Measurements from ENCODE around the gene ZCWPW2.

GRCh38 chr3:28547677-28548076 is 199.2 kb downstream of the ZCWPW2 start:
- TF ChIP-seq HIVEP1 (CRISPR knock-in tag; IDR thresholded peaks at IDR 0.05) = no peak
- no peak for TF ChIP-seq POLR2AphosphoS5 (IDR thresholded peaks at IDR 0.05; ENCODE audit: control insufficient read depth, insufficient read depth, low read depth, low read length)
- TF ChIP-seq IRF2 (CRISPR knock-in tag; IDR thresholded peaks at IDR 0.05) = no peak
- TF ChIP-seq TGIF2 (CRISPR knock-in tag; IDR thresholded peaks at IDR 0.05) = no peak
- no peak for TF ChIP-seq HDAC3 (IDR thresholded peaks at IDR 0.05; ENCODE audit: borderline replicate concordance, partially characterized antibody)
- TF ChIP-seq MAZ (CRISPR knock-in tag; conservative IDR thresholded peaks at IDR 0.05 in 1 of 2, IDR thresholded peaks at IDR 0.05 in 1 of 2) = no peak
- no peak for TF ChIP-seq CEBPZ (IDR thresholded peaks at IDR 0.05; ENCODE audit: borderline replicate concordance, low read depth, low read length)
- no peak for TF ChIP-seq RFX1 (IDR thresholded peaks at IDR 0.05)
- TF ChIP-seq RAD21 (CRISPR knock-in tag; conservative IDR thresholded peaks at IDR 0.05 in 1 of 2, IDR thresholded peaks at IDR 0.05 in 1 of 2) = no peak
